Sigmoid colon (tissue), 7 donors: ENCODE results near the gene SP3. TPM values are rescaled to one million over a fixed set of nuclear protein-coding genes. Genes with fewer than 3 reads are reported as not detected.

ENCODE experiments used
- DNase-seq: peaks from one replicate; pipeline ENCODE4 v3.0.0-alpha.2; 2019
- H3K27ac ChIP-seq, 4 donors: fragments of 200-600 bp; sonication (generic); one replicate each; pipeline ENCODE4 v1.5.1; 2016 to 2019; ENCODE audit warnings: mild to moderate bottlenecking in 1 of 4
- H3K27me3 ChIP-seq, 3 donors: fragments of 200-600 bp; sonication (generic); one replicate each; pipeline ENCODE4 v1.5.1; 2019; ENCODE audit warnings: mild to moderate bottlenecking in 1 of 3
- H3K36me3 ChIP-seq, 4 donors: fragments of 200-600 bp; sonication (generic); one replicate each; pipeline ENCODE4 v1.5.1; 2016 to 2019
- H3K4me1 ChIP-seq, 4 donors: fragments of 200-600 bp; sonication (generic); one replicate each; pipeline ENCODE4 v1.5.1; 2017 to 2019
- H3K4me3 ChIP-seq, 4 donors: fragments of 200-600 bp; sonication (generic); one replicate each; pipeline ENCODE4 v1.5.1; 2017 to 2019; ENCODE audit warnings: mild to moderate bottlenecking in 2 of 4, moderate library complexity in 1 of 4
- H3K9me3 ChIP-seq, 4 donors: fragments of 200-600 bp in 3 of 4; sonication (generic) in 3 of 4; one replicate each; pipeline versions ENCODE4 v1.5.1 to v1.6.1; 2013 to 2019
- CTCF ChIP-seq, 4 experiments: fragments of 450-650 bp in 3 of 4; fragments of 200-600 bp in 1 of 4; IDR thresholded peaks; one replicate each; pipeline ENCODE4 v1.5.1; 2016 to 2019; ENCODE audit warnings: antibody characterized with exemption in 4 of 4, mild to moderate bottlenecking in 3 of 4, moderate library complexity in 2 of 4
- EP300 ChIP-seq, 4 donors: sonication (generic); formaldehyde crosslinking; IDR thresholded peaks; one replicate each; pipeline ENCODE4 v1.6.1; 2017; ENCODE audit warnings: antibody characterized with exemption in 4 of 4
- POLR2A ChIP-seq, 2 donors: fragments of 450-650 bp; IDR thresholded peaks; one replicate each; pipeline ENCODE4 v1.6.1; 2016; ENCODE audit warnings: antibody characterized with exemption in 2 of 2, mild to moderate bottlenecking in 2 of 2, moderate library complexity in 2 of 2
- POLR2AphosphoS5 ChIP-seq, 4 donors: sonication (generic); formaldehyde crosslinking; IDR thresholded peaks; one replicate each; pipeline ENCODE4 v1.6.1; 2017; ENCODE audit warnings: antibody characterized with exemption in 4 of 4
- WGBS, 2 donors: extraction: QIAGEN DNeasy Blood & Tissue Kit; methylation state at CpG; one replicate each; pipeline ENCODE4 v1.1.7; 2013; 5-methylcytosine and 5-hydroxymethylcytosine counted together
- intact Hi-C: fragments of 100-400 bp; cut with DNase I; formaldehyde crosslinking; loops from one replicate; pipeline ENCODE4 v1.15.1; 2023
- polyA plus RNA-seq, 3 donors: library from polyadenylated mRNA; stranded (reverse); fragments of 200-250 nt; gene quantifications; one replicate each; pipeline ENCODE4 v1.2.3, GENCODE V29; 2013
- total RNA-seq, 4 donors: library from RNA; depleted of rRNA; stranded (reverse); fragments of >200 nt; gene quantifications; one replicate each; pipeline ENCODE4 v1.1.0, GENCODE V29; 2016
- donor health status: healthy with polysubstance abuse.
- donor health status: Bipolar disorder and iron deficiency.
- donor health status: healthy.

SP3 gene
- total and polyA plus RNA-seq, 7 donors, result 24.6 to 120 (median 67.9) TPM

- no peaks in the 10 kb centered on the region for H3K36me3 ChIP-seq
- no peak for TF ChIP-seq POLR2AphosphoS5 (IDR thresholded peaks at IDR 0.05)
- no peak for TF ChIP-seq POLR2A (IDR thresholded peaks at IDR 0.05)
- no peak for TF ChIP-seq CTCF (IDR thresholded peaks at IDR 0.05)
- TF ChIP-seq EP300 (IDR thresholded peaks at IDR 0.05), result no peak
- no peak overlapping the region for H3K27ac ChIP-seq
- WGBS, 2 donors, result 43 to 50% methylated on average over 2 of the region's 2 CpGs
- no peaks in the 10 kb centered on the region for H3K27me3 ChIP-seq
- no peaks in the 10 kb centered on the region for H3K4me1 ChIP-seq
- no peak for DNase-seq
- H3K9me3 ChIP-seq, result no peaks in the 10 kb centered on the region
- H3K4me3 ChIP-seq, result no peak overlapping the region
- intact Hi-C loops, result no loop called here
These were observed 105.1 kb downstream of the SP3 start for GRCh38 chr2:173860082-173860481.

GRCh38 chr2:173858291-173858731 lies 106.9 kb downstream of the SP3 start:
- Histone ChIP-seq H3K27me3 (no peaks in the 10 kb centered on the region), H3K27ac (no peak overlapping the region), H3K4me3 (no peak overlapping the region), H3K9me3 (no peaks in the 10 kb centered on the region), H3K36me3 (no peaks in the 10 kb centered on the region), H3K4me1 (no peaks in the 10 kb centered on the region)
- intact Hi-C loops, result no loop called here
- no peak for DNase-seq
- TF ChIP-seq EP300 (IDR thresholded peaks at IDR 0.05) (no peak), POLR2AphosphoS5 (IDR thresholded peaks at IDR 0.05) (no peak), POLR2A (IDR thresholded peaks at IDR 0.05) (no peak), CTCF (IDR thresholded peaks at IDR 0.05) (no peak)
- WGBS, 2 donors, result 54 to 63% methylated on average over 10 of the region's 10 CpGs
